Right lobe of liver (tissue), 6 donors: ENCODE measurements around the gene ALPL. TPM values are rescaled to one million over a fixed set of nuclear protein-coding genes. Genes with fewer than 3 reads are reported as not detected.

Source experiments
- ATAC-seq, 4 donors: fragments of 200-7000 bp; cut with Tn5 transposase; one replicate each; pipeline ENCODE4 v1.9.1; 2020; ENCODE audit warnings: mild to moderate bottlenecking in 4 of 4, moderate library complexity in 4 of 4
- DNase-seq, 3 donors: peaks; one replicate each; pipeline ENCODE4 v3.0.0-alpha.2; 2020
- H3K27ac ChIP-seq, 3 donors: fragments of 200-600 bp; one replicate each; pipeline ENCODE4 v1.8.0; 2022
- H3K27me3 ChIP-seq, 2 donors: fragments of 200-600 bp; one replicate each; pipeline ENCODE4 v1.8.0; 2022
- H3K36me3 ChIP-seq, 4 donors: fragments of 200-600 bp; sonication (generic) in 1 of 4; one replicate each; pipeline versions ENCODE4 v1.5.1 to v1.8.0; 2017 to 2022; ENCODE audit warnings: control low read depth in 1 of 4
- H3K4me1 ChIP-seq, 4 donors: fragments of 200-600 bp; sonication (generic) in 1 of 4; one replicate each; pipeline versions ENCODE4 v1.5.1 to v1.8.0; 2017 to 2022; ENCODE audit warnings: control low read depth in 1 of 4
- H3K4me3 ChIP-seq, 3 donors: fragments of 200-600 bp; one replicate each; pipeline ENCODE4 v1.8.0; 2022
- H3K9me3 ChIP-seq, 4 donors: fragments of 200-600 bp; sonication (generic) in 1 of 4; one replicate each; pipeline versions ENCODE4 v1.5.1 to v1.8.0; 2017 to 2022; ENCODE audit warnings: control low read depth in 1 of 4
- POLR2A ChIP-seq: fragments of 450-650 bp; IDR thresholded peaks from one replicate; pipeline ENCODE4 v1.6.1; 2017; ENCODE audit warnings: antibody characterized with exemption, mild to moderate bottlenecking
- WGBS: methylation state at CpG from one replicate; pipeline ENCODE4 v1.1.6; 2018; ENCODE audit warnings: low coverage, low lambda C conversion rate; ENCODE audit not compliant: insufficient coverage; ENCODE audit errors: missing lambda C conversion rate; 5-methylcytosine and 5-hydroxymethylcytosine counted together
- intact Hi-C, 2 donors: fragments of 100-400 bp; cut with DNase I; formaldehyde crosslinking; loops; one replicate each; pipeline versions ENCODE4 v1.11.2 to v1.14.1; 2022
- total RNA-seq, 6 experiments: library from RNA; depleted of rRNA in 2 of 6; stranded (reverse); fragments of >200 nt in 2 of 6; fragmentation: NEBNext Ultra II Directional in 3 of 6; extraction: Animal tissue kit (Norgen Biotek cat#: 25700) in 3 of 6; gene quantifications; one replicate each; pipeline versions ENCODE4 v1.1.0 to v1.2.4, GENCODE V29; 2016 to 2023
- TF ChIP-seq, protein P1 (sequence below), 4 donors: fragments of 200-600 bp in 3 of 4; fragments of 450-650 bp in 1 of 4; IDR thresholded peaks; one replicate each; pipeline versions ENCODE4 v1.5.1 to v1.8.0; 2016 to 2022; ENCODE audit warnings: antibody characterized with exemption in 4 of 4, mild to moderate bottlenecking in 2 of 4
- donor health status: DM: no; HTN: yes; CAD: no.
- donor health status: DM: no; HTN: no; CAD: no.
- donor health status: DM: no; HTN: no; CAD: no.
- donor health status: DM: no; HTN: yes; CAD: no.
- donor health status: DM: no; HTN: yes; CAD: no.

ALPL gene
- total RNA-seq, 6 experiments from 2014 or later, result 23.2 to 81.5 (median 48.1) TPM

DNA sequence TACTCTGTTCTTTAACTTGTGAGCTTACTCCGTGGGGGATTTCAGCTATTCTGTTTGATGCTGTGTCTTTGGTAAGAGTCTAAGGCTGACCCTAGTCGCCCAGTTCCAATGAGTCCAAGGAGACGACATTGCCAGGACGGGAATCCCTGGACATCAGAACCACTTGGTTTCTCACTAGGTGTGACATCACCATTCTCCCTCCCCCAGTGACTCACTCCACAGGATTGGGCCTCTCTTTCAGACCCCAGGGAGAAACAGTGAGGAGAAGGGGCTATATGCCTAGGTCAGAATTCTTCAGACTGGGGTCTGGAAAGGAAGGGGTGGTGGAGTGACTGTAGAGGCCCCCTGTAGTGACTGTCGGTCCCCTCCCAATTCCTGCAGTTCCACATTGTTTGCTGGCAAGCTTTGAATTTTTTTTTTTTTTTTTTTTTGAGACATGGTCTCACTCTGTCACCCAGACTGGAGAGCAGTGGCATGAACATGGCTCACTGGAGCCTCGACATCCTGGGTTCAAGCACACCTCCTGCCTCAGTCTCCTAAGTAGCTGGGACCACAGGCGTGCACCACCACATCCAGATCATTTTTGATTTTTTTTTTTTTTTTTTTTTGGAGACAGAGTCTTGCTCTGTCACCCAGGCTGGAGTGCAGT is 21.3 kb downstream of the ALPL start:
- TF ChIP-seq, protein P1, sequence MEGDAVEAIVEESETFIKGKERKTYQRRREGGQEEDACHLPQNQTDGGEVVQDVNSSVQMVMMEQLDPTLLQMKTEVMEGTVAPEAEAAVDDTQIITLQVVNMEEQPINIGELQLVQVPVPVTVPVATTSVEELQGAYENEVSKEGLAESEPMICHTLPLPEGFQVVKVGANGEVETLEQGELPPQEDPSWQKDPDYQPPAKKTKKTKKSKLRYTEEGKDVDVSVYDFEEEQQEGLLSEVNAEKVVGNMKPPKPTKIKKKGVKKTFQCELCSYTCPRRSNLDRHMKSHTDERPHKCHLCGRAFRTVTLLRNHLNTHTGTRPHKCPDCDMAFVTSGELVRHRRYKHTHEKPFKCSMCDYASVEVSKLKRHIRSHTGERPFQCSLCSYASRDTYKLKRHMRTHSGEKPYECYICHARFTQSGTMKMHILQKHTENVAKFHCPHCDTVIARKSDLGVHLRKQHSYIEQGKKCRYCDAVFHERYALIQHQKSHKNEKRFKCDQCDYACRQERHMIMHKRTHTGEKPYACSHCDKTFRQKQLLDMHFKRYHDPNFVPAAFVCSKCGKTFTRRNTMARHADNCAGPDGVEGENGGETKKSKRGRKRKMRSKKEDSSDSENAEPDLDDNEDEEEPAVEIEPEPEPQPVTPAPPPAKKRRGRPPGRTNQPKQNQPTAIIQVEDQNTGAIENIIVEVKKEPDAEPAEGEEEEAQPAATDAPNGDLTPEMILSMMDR (IDR thresholded peaks at IDR 0.05), result no peak
- no peak for TF ChIP-seq POLR2A
- Histone ChIP-seq H3K4me3 (no peak overlapping the region), H3K27me3 (no peaks in the 10 kb centered on the region), H3K27ac (no peak overlapping the region), H3K4me1 (peaks cover 0 to 7% (median 0%) of the 10 kb centered on the region in 4 donors), H3K9me3 (no peaks in the 10 kb centered on the region), H3K36me3 (no peaks in the 10 kb centered on the region)
- ATAC-seq (peak in 1 of 4 donors; percentile 15), DNase-seq (no peak)
- WGBS, result 52% methylated on average over 5 of the region's 7 CpGs
- intact Hi-C loops, result no loop called here

DNA sequence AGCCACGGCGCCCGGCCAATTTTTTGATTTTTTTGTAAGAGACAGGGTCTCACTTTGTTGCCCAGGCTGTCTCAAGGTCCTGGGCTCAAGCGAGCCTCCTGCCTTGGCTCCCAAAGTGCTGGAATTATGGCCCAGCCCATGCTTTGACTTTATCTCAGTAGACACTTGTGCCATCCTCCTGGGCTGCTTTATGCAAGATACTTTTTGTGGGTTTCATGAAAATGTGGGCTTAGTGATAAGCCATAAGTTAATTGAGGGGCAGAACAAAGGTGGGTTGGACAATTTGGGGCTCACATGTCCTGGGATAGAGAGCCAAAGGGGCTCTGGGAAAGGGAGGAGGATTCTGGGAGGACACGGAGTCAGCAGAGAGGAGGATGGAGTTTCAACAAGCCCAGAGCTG is 22.0 kb downstream of the ALPL start:
- DNase-seq (no peak), ATAC-seq (no peak)
- TF ChIP-seq, protein P1 (IDR thresholded peaks at IDR 0.05), result no peak
- no peak for TF ChIP-seq POLR2A
- WGBS, result 79% methylated on average over 2 of the region's 5 CpGs
- intact Hi-C loops, result no loop called here
- no peak overlapping the region for H3K4me3 ChIP-seq
- no peaks in the 10 kb centered on the region for H3K9me3 ChIP-seq
- no peaks in the 10 kb centered on the region for H3K27me3 ChIP-seq
- H3K27ac ChIP-seq, result no peak overlapping the region
- H3K36me3 ChIP-seq, result no peaks in the 10 kb centered on the region
- H3K4me1 ChIP-seq, result peaks cover 0 to 7% (median 0%) of the 10 kb centered on the region in 4 donors

DNA sequence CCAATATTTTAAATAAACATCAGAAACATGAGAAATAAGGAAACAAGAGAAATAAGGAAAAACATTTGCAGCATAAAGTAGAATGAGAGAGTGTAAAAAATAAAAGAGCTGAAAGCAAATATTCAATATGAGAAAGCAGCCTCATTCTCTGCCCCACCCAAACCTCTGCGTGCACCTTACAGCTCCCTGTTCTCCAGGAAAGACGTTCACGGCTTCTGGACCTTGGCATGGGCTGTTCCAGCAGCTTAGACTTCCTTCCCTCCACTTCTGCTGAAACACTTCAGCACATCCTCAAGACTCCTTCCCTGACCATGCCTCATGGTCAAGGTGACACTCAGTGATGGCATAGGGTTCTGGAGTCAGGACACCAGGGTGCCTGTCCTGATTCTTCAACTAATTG is 23.3 kb downstream of the ALPL start:
- ATAC-seq, result no peak
- Histone ChIP-seq H3K4me1 (peaks cover 0 to 12% (median 3%) of the 10 kb centered on the region in 4 donors), H3K4me3 (no peak overlapping the region), H3K27ac (no peak overlapping the region), H3K9me3 (no peaks in the 10 kb centered on the region), H3K36me3 (no peaks in the 10 kb centered on the region), H3K27me3 (no peaks in the 10 kb centered on the region)
- 90% methylated on average over 3 of the region's 3 CpGs for WGBS
- no peak for DNase-seq
- TF ChIP-seq POLR2A, result no peak
- TF ChIP-seq, protein P1 (IDR thresholded peaks at IDR 0.05), result no peak
- intact Hi-C loops, result no loop called here

DNA sequence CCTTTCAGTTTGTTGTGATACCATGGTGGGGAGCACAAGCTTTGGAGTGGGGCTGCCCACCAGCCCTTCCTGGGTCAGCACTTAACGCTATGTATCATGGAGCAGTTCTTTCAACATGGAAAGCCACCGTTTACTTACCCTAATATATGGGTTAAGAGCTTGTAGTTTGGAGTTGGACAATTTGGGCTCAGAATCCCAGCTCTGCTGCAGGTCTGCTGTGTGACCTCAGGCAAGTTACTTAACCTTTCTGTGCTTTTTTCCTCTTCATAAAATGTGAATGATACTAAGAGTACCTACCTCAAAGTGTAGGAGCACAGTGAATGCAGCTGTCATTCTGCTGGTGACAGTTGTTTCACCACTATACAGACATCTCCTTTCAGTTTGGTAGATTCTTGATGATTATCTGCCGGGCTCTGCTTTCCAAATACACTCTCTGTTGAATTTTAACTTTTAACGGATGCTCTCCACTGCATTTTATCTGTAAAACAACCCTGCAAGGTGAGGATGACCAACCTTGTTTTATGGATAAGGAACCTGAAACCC is 23.8 kb downstream of the ALPL start:
- ATAC-seq, result no peak

More for the DNA sequence above, 23.8 kb downstream of the ALPL start:
- no peak overlapping the region for H3K27ac ChIP-seq
- H3K27me3 ChIP-seq, result no peaks in the 10 kb centered on the region
- H3K4me1 ChIP-seq, result peaks cover 0 to 18% (median 6%) of the 10 kb centered on the region in 4 donors
- intact Hi-C loops, result no loop called here
- H3K4me3 ChIP-seq, result no peak overlapping the region
- TF ChIP-seq POLR2A, result no peak
- TF ChIP-seq, protein P1 (IDR thresholded peaks at IDR 0.05), result no peak
- no peaks in the 10 kb centered on the region for H3K36me3 ChIP-seq
- no peaks in the 10 kb centered on the region for H3K9me3 ChIP-seq
- DNase-seq, result no peak
- WGBS, result 35% methylated on average over 3 of the region's 4 CpGs
